ENCODE measurements around the gene CHST12. TPM values are rescaled to one million over a fixed set of nuclear protein-coding genes. Genes with fewer than 3 reads are reported as not detected.

Gene CHST12
- total RNA-seq, 1 experiment from 2014 or later, result 12.9 TPM

DNA sequence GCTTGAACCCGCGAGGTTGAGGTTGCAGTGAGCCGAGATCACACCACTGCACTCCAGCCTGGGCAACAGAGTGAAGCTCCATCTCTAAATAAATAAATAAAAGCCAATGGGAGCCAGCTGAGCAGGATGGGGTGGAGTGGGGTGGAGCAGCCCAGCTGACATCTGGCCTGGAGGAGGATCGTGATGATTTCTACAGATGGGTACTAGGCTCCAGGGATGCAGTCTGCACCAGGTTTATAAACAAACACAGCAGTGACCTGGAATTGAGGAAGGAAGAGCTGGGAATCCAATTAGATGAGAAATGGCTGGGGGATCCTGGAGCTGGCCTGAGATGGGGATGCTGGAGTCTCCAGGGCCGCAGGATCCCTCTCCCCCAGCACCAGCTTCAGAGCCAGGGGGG lies 80.1 kb downstream of the CHST12 start:
- H4K20me1 ChIP-seq (ENCODE audit: low read length), result no peaks in the 10 kb centered on the region
- H3K4me2 ChIP-seq (ENCODE audit: low read length), result no peak overlapping the region
- intact Hi-C loops (cut with micrococcal nuclease), result no loop called here
- DNase-seq, result no peak
- no peak overlapping the region for H2AFZ ChIP-seq (ENCODE audit: low read length)
- H3K36me3 ChIP-seq (ENCODE audit: low read depth, low read length), result no peaks in the 10 kb centered on the region
- CTCF ChIA-PET, result interaction anchor here (0.6 kb wide), 1 partner anchor 60 kb away, joined by 4 read pairs; no protein-coding TSS in a partner anchor
- H3K4me1 ChIP-seq (ENCODE audit: insufficient read depth, low read length), result peaks cover 3% of the 10 kb centered on the region; the same call in 1 of the 2 replicates
- POLR2A ChIA-PET (ENCODE audit: unreplicated experiment), result no interaction called here
- no peak overlapping the region for H3K4me3 ChIP-seq (ENCODE audit: low read length)
- H3K27me3 ChIP-seq (ENCODE audit: low read length), result no peaks in the 10 kb centered on the region
- H3K79me2 ChIP-seq (ENCODE audit: low read length), result no peaks in the 10 kb centered on the region
- no peaks in the 10 kb centered on the region for H3K9me2 ChIP-seq (replicated peaks; ENCODE audit: low read length)
- ATAC-seq, result no peak
- TF ChIP-seq EZH2phosphoT487 (IDR thresholded peaks at IDR 0.05; ENCODE audit: borderline replicate concordance, low read length) (no peak), EZH2 (IDR thresholded peaks at IDR 0.05; ENCODE audit: low read length, unreplicated experiment) (no peak)
- TF ChIP-seq, protein P1, sequence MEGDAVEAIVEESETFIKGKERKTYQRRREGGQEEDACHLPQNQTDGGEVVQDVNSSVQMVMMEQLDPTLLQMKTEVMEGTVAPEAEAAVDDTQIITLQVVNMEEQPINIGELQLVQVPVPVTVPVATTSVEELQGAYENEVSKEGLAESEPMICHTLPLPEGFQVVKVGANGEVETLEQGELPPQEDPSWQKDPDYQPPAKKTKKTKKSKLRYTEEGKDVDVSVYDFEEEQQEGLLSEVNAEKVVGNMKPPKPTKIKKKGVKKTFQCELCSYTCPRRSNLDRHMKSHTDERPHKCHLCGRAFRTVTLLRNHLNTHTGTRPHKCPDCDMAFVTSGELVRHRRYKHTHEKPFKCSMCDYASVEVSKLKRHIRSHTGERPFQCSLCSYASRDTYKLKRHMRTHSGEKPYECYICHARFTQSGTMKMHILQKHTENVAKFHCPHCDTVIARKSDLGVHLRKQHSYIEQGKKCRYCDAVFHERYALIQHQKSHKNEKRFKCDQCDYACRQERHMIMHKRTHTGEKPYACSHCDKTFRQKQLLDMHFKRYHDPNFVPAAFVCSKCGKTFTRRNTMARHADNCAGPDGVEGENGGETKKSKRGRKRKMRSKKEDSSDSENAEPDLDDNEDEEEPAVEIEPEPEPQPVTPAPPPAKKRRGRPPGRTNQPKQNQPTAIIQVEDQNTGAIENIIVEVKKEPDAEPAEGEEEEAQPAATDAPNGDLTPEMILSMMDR (conservative IDR thresholded peaks at IDR 0.05; ENCODE audit: low read depth, low read length), result no peak
- no peak overlapping the region for H3K9ac ChIP-seq (ENCODE audit: low read length)
- BruUV-seq (replicated peaks), result no TSS peak
- H3K9me3 ChIP-seq (ENCODE audit: low read length), result no peaks in the 10 kb centered on the region
- no peaks in the 10 kb centered on the region for H3F3A ChIP-seq (ENCODE audit: low read length, unreplicated experiment)
- H3K27ac ChIP-seq (ENCODE audit: low read length), result no peak overlapping the region

DNA sequence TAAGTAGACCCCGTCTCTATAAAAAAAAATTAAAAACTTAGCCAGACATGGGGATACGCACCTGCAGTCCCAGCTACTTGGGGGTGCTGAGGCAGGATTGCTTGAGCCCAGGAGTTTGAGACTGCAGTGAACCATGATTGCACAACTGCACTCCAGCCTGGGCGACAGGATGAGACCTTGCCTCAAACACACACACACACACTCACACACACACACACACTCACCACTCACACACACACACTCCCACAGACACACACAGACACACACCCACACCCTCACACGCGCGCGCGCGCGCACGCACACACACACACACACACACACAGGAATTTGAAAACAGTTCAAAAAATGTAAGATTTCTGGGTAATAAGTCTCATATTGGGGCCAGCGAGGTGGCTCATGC lies 81.5 kb downstream of the CHST12 start:
- Histone ChIP-seq H4K20me1 (ENCODE audit: low read length) (no peaks in the 10 kb centered on the region), H3K27ac (ENCODE audit: low read length) (no peak overlapping the region), H3K9me2 (replicated peaks; ENCODE audit: low read length) (no peaks in the 10 kb centered on the region), H3K4me3 (ENCODE audit: low read length) (no peak overlapping the region), H3K79me2 (ENCODE audit: low read length) (no peaks in the 10 kb centered on the region), H3F3A (ENCODE audit: low read length, unreplicated experiment) (no peaks in the 10 kb centered on the region), H3K4me1 (ENCODE audit: insufficient read depth, low read length) (no peaks in the 10 kb centered on the region), H3K9ac (ENCODE audit: low read length) (no peak overlapping the region), H2AFZ (ENCODE audit: low read length) (no peak overlapping the region), H3K27me3 (ENCODE audit: low read length) (no peaks in the 10 kb centered on the region), H3K4me2 (ENCODE audit: low read length) (no peak overlapping the region), H3K36me3 (ENCODE audit: low read depth, low read length) (no peaks in the 10 kb centered on the region), H3K9me3 (ENCODE audit: low read length) (no peaks in the 10 kb centered on the region)
- TF ChIP-seq, protein P1 (conservative IDR thresholded peaks at IDR 0.05; ENCODE audit: low read depth, low read length), result no peak
- TF ChIP-seq EZH2phosphoT487 (IDR thresholded peaks at IDR 0.05; ENCODE audit: borderline replicate concordance, low read length) (no peak), EZH2 (IDR thresholded peaks at IDR 0.05; ENCODE audit: low read length, unreplicated experiment) (no peak)
- BruUV-seq (replicated peaks), result no TSS peak
- ATAC-seq (no peak), DNase-seq (no peak)
- CTCF ChIA-PET, result no interaction called here
- POLR2A ChIA-PET (ENCODE audit: unreplicated experiment), result no interaction called here
- intact Hi-C loops (cut with micrococcal nuclease), result no loop called here

DNA sequence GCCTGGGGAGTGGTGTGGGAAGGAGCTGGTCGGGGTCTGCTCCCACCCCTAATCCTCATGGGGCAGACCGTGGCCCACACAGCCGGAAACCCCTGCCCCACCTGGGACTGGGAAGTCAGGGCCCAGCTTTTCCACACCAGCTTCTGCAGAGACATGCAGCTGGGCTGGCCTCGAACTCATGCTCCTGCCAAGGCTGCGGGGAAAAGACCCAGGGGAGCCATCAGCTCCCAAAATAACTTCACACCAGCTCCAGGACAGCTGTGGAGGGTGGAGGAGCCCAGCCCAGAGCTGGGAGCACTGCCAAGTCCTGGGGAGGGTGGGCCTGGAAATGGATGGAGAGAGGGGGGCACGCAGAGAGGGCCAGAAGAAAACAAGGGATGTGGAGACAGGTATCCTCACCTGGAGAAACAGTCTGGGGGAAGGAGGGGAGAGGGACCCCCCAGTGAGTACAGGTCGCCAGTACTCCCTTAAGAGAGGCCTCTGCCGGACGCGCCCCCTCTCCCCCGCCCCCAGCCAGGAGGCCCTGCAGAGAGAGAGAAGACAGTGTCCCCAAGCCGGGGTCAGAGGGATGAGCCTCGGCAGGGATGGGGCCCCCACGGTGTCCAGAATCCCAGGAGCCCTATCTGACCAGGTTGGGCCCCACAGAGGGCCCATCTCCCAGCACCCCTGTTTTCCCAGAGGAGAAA lies 84.3 kb downstream of the CHST12 start:
- Histone ChIP-seq H3K4me1 (ENCODE audit: insufficient read depth, low read length) (no peaks in the 10 kb centered on the region), H4K20me1 (ENCODE audit: low read length) (no peaks in the 10 kb centered on the region), H3K9ac (ENCODE audit: low read length) (no peak overlapping the region), H3K9me3 (ENCODE audit: low read length) (no peaks in the 10 kb centered on the region), H3K9me2 (replicated peaks; ENCODE audit: low read length) (no peaks in the 10 kb centered on the region), H3K4me2 (ENCODE audit: low read length) (no peak overlapping the region), H2AFZ (ENCODE audit: low read length) (no peak overlapping the region), H3K27ac (ENCODE audit: low read length) (no peak overlapping the region), H3K27me3 (ENCODE audit: low read length) (no peaks in the 10 kb centered on the region), H3F3A (ENCODE audit: low read length, unreplicated experiment) (no peaks in the 10 kb centered on the region), H3K36me3 (ENCODE audit: low read depth, low read length) (no peaks in the 10 kb centered on the region), H3K4me3 (ENCODE audit: low read length) (no peak overlapping the region), H3K79me2 (ENCODE audit: low read length) (no peaks in the 10 kb centered on the region)
- POLR2A ChIA-PET (ENCODE audit: unreplicated experiment), result no interaction called here
- BruUV-seq (replicated peaks), result no TSS peak
- intact Hi-C loops (cut with micrococcal nuclease), result no loop called here
- CTCF ChIA-PET, result no interaction called here
- no peak for ATAC-seq
- TF ChIP-seq EZH2 (IDR thresholded peaks at IDR 0.05; ENCODE audit: low read length, unreplicated experiment) (no peak), EZH2phosphoT487 (IDR thresholded peaks at IDR 0.05; ENCODE audit: borderline replicate concordance, low read length) (no peak)
- TF ChIP-seq, protein P1 (conservative IDR thresholded peaks at IDR 0.05; ENCODE audit: low read depth, low read length), result no peak
- DNase-seq, result no peak
